ENCODE results near the gene SLC49A3.
A peak's percentile ranks its signal among the peaks of the same experiment; 100 is the strongest.

GRCh38 chr4:683247-683897 lies 5.6 kb downstream of the SLC49A3 start:
- TF ChIP-seq POLR2A (IDR thresholded peaks at IDR 0.05) = no peak
- TF ChIP-seq CTCF (IDR thresholded peaks at IDR 0.05 in 8 of 11, conservative IDR thresholded peaks at IDR 0.05 in 3 of 11) = no peak
- peak in 1 of 3 donors; percentile 30 for TF ChIP-seq POLR2AphosphoS5 (IDR thresholded peaks at IDR 0.05)
